Common myeloid progenitor, CD34-positive (primary cell): Measurements from ENCODE around the gene RFFL. TPM values are rescaled to one million over a fixed set of nuclear protein-coding genes. Genes with fewer than 3 reads are reported as not detected.
"Not testable (repeated sequence)": the region's sequence is repeated elsewhere in the genome, so short reads cannot be mapped to it uniquely, and the experiment has no call there.

Experiments
- CTCF ChIA-PET: fragments of 350-600 bp; sonication (Branson Sonifier 250); formaldehyde crosslinking; loops from one replicate; lab custom pipeline; 2021; ENCODE audit warnings: antibody characterized with exemption; lab: Charles Lee
- POLR2A ChIA-PET: fragments of 350-600 bp; sonication (Branson Sonifier 250); formaldehyde crosslinking; loops from one replicate; lab custom pipeline; 2021; ENCODE audit warnings: antibody characterized with exemption; lab: Charles Lee
- DNase-seq, 3 donors: peaks; one replicate each; pipeline versions ENCODE4 v3.0.0 to v3.0.0-alpha.2; 2013
- H3K27ac ChIP-seq, 2 experiments: 1 replicate in 1 of 2; 2 replicates in 1 of 2; pipeline ENCODE4 v1.7.0; 2013; ENCODE audit warnings: inconsistent platforms in 2 of 2, low read length in 2 of 2, mild to moderate bottlenecking in 2 of 2, low read depth in 1 of 2, moderate library complexity in 1 of 2; ENCODE audit not compliant: severe bottlenecking in 2 of 2, insufficient read depth in 1 of 2, poor library complexity in 1 of 2
- H3K27me3 ChIP-seq, 5 experiments: replicated peaks in 2 of 5; 1 replicate in 3 of 5; 2 replicates in 2 of 5; pipeline versions ENCODE4 v1.6.1 to v1.7.0; 2013; ENCODE audit warnings: low read length in 4 of 5, mild to moderate bottlenecking in 2 of 5, moderate library complexity in 2 of 5, inconsistent platforms in 1 of 5; ENCODE audit not compliant: insufficient read depth in 5 of 5, control insufficient read depth in 4 of 5
- H3K36me3 ChIP-seq, 4 experiments: 1 replicate in 2 of 4; 2 replicates in 2 of 4; pipeline versions ENCODE4 v1.6.1 to v1.7.0; 2013; ENCODE audit warnings: low read length in 3 of 4, control low read depth in 1 of 4, mild to moderate bottlenecking in 1 of 4; ENCODE audit not compliant: control insufficient read depth in 4 of 4, insufficient read depth in 4 of 4
- H3K4me1 ChIP-seq, 4 experiments: 1 replicate in 3 of 4; 2 replicates in 1 of 4; pipeline versions ENCODE4 v1.6.1 to v1.7.1; 2013; ENCODE audit warnings: low read length in 3 of 4, mild to moderate bottlenecking in 3 of 4, control low read depth in 1 of 4, inconsistent platforms in 1 of 4, moderate library complexity in 1 of 4; ENCODE audit not compliant: control insufficient read depth in 4 of 4, insufficient read depth in 4 of 4; ENCODE audit errors: control extremely low read depth in 1 of 4
- H3K4me3 ChIP-seq, 7 experiments: 1 replicate in 4 of 7; 2 replicates in 3 of 7; pipeline versions ENCODE4 v1.5.1 to v1.7.0; 2013; ENCODE audit warnings: mild to moderate bottlenecking in 7 of 7, low read length in 6 of 7, moderate library complexity in 6 of 7, inconsistent platforms in 2 of 7, low read depth in 2 of 7, control low read depth in 1 of 7; ENCODE audit not compliant: insufficient read depth in 4 of 7, control insufficient read depth in 1 of 7; ENCODE audit errors: extremely low read depth in 1 of 7
- H3K9me3 ChIP-seq, 5 experiments: 1 replicate in 4 of 5; 2 replicates in 1 of 5; pipeline versions ENCODE4 v1.6.1 to v1.7.1; 2013; ENCODE audit warnings: low read length in 4 of 5, mild to moderate bottlenecking in 2 of 5, inconsistent platforms in 1 of 5, low read depth in 1 of 5, moderate library complexity in 1 of 5; ENCODE audit not compliant: control insufficient read depth in 4 of 5, insufficient read depth in 2 of 5; ENCODE audit errors: control extremely low read depth in 1 of 5
- WGBS: methylation state at CpG from one replicate; pipeline ENCODE4 v1.1.5; 2013; ENCODE audit not compliant: insufficient coverage; 5-methylcytosine and 5-hydroxymethylcytosine counted together
- polyA plus RNA-seq: library from polyadenylated mRNA; unstranded; fragments of 120-200 nt; gene quantifications from one replicate; pipeline ENCODE4 v1.2.1, GENCODE V29; 2013

RFFL gene
- polyA plus RNA-seq = 16.8 TPM

- H3K36me3 ChIP-seq = peaks cover 0 to 13% (median 6%) of the 10 kb centered on the region in 4 experiments
- peak; percentile 97 to 99 (median 98) for DNase-seq
- H3K4me3 ChIP-seq = peak within 1 kb of the TSS in 6 of 7 experiments; percentile 38 to 74 (median 54)
- no peaks in the 10 kb centered on the region for H3K27me3 ChIP-seq
- H3K9me3 ChIP-seq = no peaks in the 10 kb centered on the region
- WGBS = 0% methylated on average over 6 of the region's 6 CpGs
- peaks cover 17 to 53% (median 25%) of the 10 kb centered on the region in 4 experiments for H3K4me1 ChIP-seq
- ChIA-PET POLR2A (interaction anchor here (0.7 to 1.9 kb wide), 9 partner anchors 10 to 54 kb away, joined by 3 to 7 read pairs (median 3); no protein-coding TSS in a partner anchor), CTCF (interaction anchor here (0.9 to 4.0 kb wide), 16 partner anchors 10 to 73 kb away, joined by 3 to 16 read pairs (median 4); no protein-coding TSS in a partner anchor)
- peak within 1 kb of the TSS; percentile 77 to 88 for H3K27ac ChIP-seq
Measured at GRCh38 chr17:35063514-35064223, at the start of gene RFFL. Gene RFFL, minus strand, starts transcription at chr17:35063707. Its CDS starts 37,154 bp downstream, at chr17:35026553.

- WGBS = over 99% methylated on average over 11 of the region's 17 CpGs
- DNase-seq, H3K4me1 ChIP-seq, H3K4me3 ChIP-seq, H3K27ac ChIP-seq, H3K27me3 ChIP-seq, POLR2A ChIA-PET, H3K9me3 ChIP-seq: not testable (repeated sequence)
- peaks cover 11 to 30% (median 14%) of the 10 kb centered on the region in 4 experiments for H3K36me3 ChIP-seq
- CTCF ChIA-PET = interaction anchor here (1.0 kb wide), 1 partner anchor 21 kb away, joined by 4 read pairs; no protein-coding TSS in a partner anchor
Measured at GRCh38 chr17:35110791-35111190, 47.3 kb upstream of the RFFL start.

GRCh38 chr17:35104844-35105450 lies 41.4 kb upstream of the RFFL start:
- 89% methylated on average over 1 of the region's 5 CpGs for WGBS
- no peak overlapping the region for H3K4me3 ChIP-seq
- CTCF ChIA-PET = interaction anchor here (1.2 to 1.8 kb wide), 3 partner anchors 10 to 15 kb away, joined by 4 to 6 read pairs (median 6); no protein-coding TSS in a partner anchor
- peaks cover 8 to 59% (median 44%) of the 10 kb centered on the region in 4 experiments for H3K36me3 ChIP-seq
- peaks cover 0 to 6% (median 0%) of the 10 kb centered on the region in 5 experiments for H3K9me3 ChIP-seq
- POLR2A ChIA-PET = no interaction called here
- H3K27ac ChIP-seq = no peak overlapping the region
- H3K27me3 ChIP-seq = no peaks in the 10 kb centered on the region
- no peak for DNase-seq
- no peaks in the 10 kb centered on the region for H3K4me1 ChIP-seq

GRCh38 chr17:35103271-35103670 lies 39.8 kb upstream of the RFFL start:
- DNase-seq = no peak
- no peaks in the 10 kb centered on the region for H3K4me1 ChIP-seq
- CTCF ChIA-PET = interaction anchor here (0.8 to 2.6 kb wide), 8 partner anchors 10 to 106 kb away, joined by 3 to 6 read pairs (median 3); no protein-coding TSS in a partner anchor
- H3K27me3 ChIP-seq = no peaks in the 10 kb centered on the region
- H3K4me3 ChIP-seq = no peak overlapping the region
- peaks cover 0 to 6% (median 0%) of the 10 kb centered on the region in 5 experiments for H3K9me3 ChIP-seq
- POLR2A ChIA-PET = no interaction called here
- no peak overlapping the region for H3K27ac ChIP-seq
- WGBS = 100% methylated on average over 4 of the region's 5 CpGs
- H3K36me3 ChIP-seq = peaks cover 8 to 73% (median 55%) of the 10 kb centered on the region in 4 experiments

- Histone ChIP-seq H3K36me3 (peaks cover 11 to 70% (median 56%) of the 10 kb centered on the region in 4 experiments), H3K9me3 (peaks cover 0 to 6% (median 0%) of the 10 kb centered on the region in 5 experiments), H3K4me3 (no peak overlapping the region), H3K27ac (no peak overlapping the region), H3K4me1 (no peaks in the 10 kb centered on the region), H3K27me3 (no peaks in the 10 kb centered on the region)
- WGBS = no CpG with 5 or more reads among the region's 2 CpGs
- CTCF ChIA-PET = interaction anchor here (2.6 kb wide), 1 partner anchor 102 kb away, joined by 6 read pairs; no protein-coding TSS in a partner anchor
- POLR2A ChIA-PET = no interaction called here
- no peak for DNase-seq
Measured at GRCh38 chr17:35101725-35102124, 38.2 kb upstream of the RFFL start.

GRCh38 chr17:35101036-35101435 lies 37.5 kb upstream of the RFFL start:
- H3K4me1 ChIP-seq = no peaks in the 10 kb centered on the region
- H3K9me3 ChIP-seq = peaks cover 0 to 5% (median 0%) of the 10 kb centered on the region in 5 experiments
- H3K4me3 ChIP-seq = no peak overlapping the region
- no peak for DNase-seq
- WGBS = 95% methylated on average over 12 of the region's 14 CpGs
- CTCF ChIA-PET = interaction anchor here (1.4 kb wide), 1 partner anchor 11 kb away, joined by 5 read pairs; no protein-coding TSS in a partner anchor
- peaks cover 7 to 66% (median 49%) of the 10 kb centered on the region in 4 experiments for H3K36me3 ChIP-seq
- POLR2A ChIA-PET = no interaction called here
- no peak overlapping the region for H3K27ac ChIP-seq
- no peaks in the 10 kb centered on the region for H3K27me3 ChIP-seq
